Type B pancreatic cell (in vitro differentiated cells): ENCODE results near the gene PANK4. TPM values are rescaled to one million over a fixed set of nuclear protein-coding genes. Genes with fewer than 3 reads are reported as not detected.

Source experiments
- DNase-seq: peaks from one replicate; pipeline ENCODE4 v3.0.0; 2021; ENCODE audit warnings: mixed read lengths; ENCODE audit not compliant: unreplicated experiment; ENCODE audit errors: extremely low spot score
- H3K27ac Mint-ChIP-seq: 2 replicates; pipeline ENCODE4 v1.8.0; 2021; ENCODE audit warnings: mild to moderate bottlenecking, mixed read lengths
- H3K27me3 Mint-ChIP-seq: 2 replicates; pipeline ENCODE4 v1.8.0; 2021; ENCODE audit warnings: mixed read lengths
- H3K36me3 Mint-ChIP-seq: 2 replicates; pipeline ENCODE4 v1.8.0; 2021; ENCODE audit warnings: mixed read lengths
- H3K4me1 Mint-ChIP-seq: one replicate; pipeline ENCODE4 v1.8.0; 2021; ENCODE audit warnings: mixed read lengths; ENCODE audit not compliant: unreplicated experiment
- H3K4me3 Mint-ChIP-seq: 2 replicates; pipeline ENCODE4 v1.8.0; 2021; ENCODE audit warnings: mild to moderate bottlenecking, mixed read lengths
- H3K9me3 Mint-ChIP-seq: 2 replicates; pipeline ENCODE4 v1.8.0; 2021; ENCODE audit warnings: mixed read lengths
- total RNA-seq: library from RNA; stranded (reverse); gene quantifications from 2 replicates; pipeline ENCODE4 v1.2.1, GENCODE V29; 2021; ENCODE audit warnings: low replicate concordance
- TF ChIP-seq, protein P1 (sequence below): fragments of 200-600 bp; sonication (generic); conservative IDR thresholded peaks from 2 replicates; pipeline ENCODE4 v1.5.0; 2021; ENCODE audit warnings: antibody characterized with exemption, mild to moderate bottlenecking

PANK4 gene
- total RNA-seq, 1 donor from 2014 or later: 49.1 TPM

DNA sequence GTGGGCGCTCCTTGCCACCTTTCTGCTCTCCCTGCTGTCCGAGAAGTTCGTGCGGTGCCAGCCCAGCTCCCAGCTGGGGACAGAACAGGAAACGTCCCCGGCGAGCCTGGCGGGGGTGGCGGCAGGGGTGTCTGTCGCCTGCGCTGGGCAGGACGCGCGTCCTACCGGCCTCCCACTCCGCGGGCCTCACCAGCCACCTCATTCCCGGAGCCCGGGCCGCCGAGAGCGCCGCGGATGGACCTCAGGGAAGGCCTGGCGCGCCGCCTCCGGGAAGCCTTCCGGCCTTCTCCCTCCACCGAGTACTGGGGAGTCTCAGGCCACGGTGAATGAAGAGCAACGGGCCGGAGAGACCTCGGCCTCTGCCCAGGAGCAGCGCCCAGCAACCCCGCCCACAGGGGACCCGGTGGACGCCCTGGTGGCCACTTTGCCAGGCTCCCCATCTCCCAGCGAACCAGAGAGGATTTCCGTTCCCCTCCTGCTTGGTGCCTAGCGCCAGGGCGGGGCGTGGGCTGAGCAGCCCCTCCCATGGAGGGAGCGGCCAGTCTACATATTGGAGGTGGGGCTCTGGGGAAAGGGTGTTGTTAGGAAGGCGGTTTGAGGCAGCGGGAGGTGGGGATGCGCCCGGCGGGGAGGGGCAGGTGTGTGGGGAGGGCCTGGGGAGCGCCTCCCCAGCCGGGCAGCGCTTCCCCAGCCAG lies 20.3 kb upstream of the PANK4 start:
- no peak for DNase-seq
- Mint-ChIP-seq H3K27me3 (no peaks in the 10 kb centered on the region), H3K9me3 (no peaks in the 10 kb centered on the region)

DNA sequence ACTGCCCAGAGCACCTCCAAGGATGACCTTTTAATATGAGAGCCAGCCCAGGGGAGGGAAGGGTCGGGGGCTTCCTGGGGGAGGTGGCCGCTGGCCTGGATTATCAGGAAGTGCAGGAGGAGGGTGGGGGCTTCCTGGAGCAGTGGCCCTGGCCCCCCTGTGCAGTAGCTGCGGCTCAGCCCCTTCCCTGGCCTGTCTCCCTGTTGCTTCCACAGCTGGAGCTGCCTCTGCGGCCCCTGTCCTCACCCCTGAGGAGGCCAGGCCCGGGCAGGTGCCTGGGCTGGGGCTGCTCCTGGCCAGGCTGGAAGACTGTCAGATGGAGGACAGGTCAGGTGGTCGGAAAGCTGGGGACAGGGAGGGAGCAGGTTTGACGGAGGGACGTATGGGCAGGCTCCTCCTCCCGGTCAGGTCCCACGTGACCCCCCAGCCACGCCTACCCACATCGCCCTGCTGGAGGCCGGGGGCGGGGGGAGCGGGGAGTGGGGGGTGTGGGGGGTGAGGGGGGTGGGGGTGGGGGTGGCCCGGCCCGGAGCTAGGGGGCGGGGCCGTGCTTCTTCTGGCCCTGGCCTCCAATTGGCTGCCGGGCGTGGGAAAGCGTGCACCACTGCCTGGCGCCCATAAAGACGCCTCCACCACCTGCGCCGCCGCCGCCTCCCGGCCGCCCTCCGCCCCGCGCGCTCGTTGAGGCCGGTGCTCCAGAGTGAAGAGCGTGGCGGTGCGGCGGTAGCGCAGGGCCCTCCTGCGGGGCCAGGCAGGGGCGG lies 19.5 kb upstream of the PANK4 start:
- no peak overlapping the region for H3K27ac Mint-ChIP-seq
- no peaks in the 10 kb centered on the region for H3K9me3 Mint-ChIP-seq
- peak overlapping the region; percentile 51 for H3K4me3 Mint-ChIP-seq
- no peaks in the 10 kb centered on the region for H3K36me3 Mint-ChIP-seq
- no peaks in the 10 kb centered on the region for H3K27me3 Mint-ChIP-seq
- peak; percentile 85 for DNase-seq
- peaks cover 7% of the 10 kb centered on the region for H3K4me1 Mint-ChIP-seq
- TF ChIP-seq, protein P1, sequence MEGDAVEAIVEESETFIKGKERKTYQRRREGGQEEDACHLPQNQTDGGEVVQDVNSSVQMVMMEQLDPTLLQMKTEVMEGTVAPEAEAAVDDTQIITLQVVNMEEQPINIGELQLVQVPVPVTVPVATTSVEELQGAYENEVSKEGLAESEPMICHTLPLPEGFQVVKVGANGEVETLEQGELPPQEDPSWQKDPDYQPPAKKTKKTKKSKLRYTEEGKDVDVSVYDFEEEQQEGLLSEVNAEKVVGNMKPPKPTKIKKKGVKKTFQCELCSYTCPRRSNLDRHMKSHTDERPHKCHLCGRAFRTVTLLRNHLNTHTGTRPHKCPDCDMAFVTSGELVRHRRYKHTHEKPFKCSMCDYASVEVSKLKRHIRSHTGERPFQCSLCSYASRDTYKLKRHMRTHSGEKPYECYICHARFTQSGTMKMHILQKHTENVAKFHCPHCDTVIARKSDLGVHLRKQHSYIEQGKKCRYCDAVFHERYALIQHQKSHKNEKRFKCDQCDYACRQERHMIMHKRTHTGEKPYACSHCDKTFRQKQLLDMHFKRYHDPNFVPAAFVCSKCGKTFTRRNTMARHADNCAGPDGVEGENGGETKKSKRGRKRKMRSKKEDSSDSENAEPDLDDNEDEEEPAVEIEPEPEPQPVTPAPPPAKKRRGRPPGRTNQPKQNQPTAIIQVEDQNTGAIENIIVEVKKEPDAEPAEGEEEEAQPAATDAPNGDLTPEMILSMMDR: no peak

More for the DNA sequence above, 20.3 kb upstream of the PANK4 start:
- TF ChIP-seq, protein P1: no peak
- no peaks in the 10 kb centered on the region for H3K36me3 Mint-ChIP-seq
- H3K4me3 Mint-ChIP-seq: peak overlapping the region; percentile 87
- peaks cover 3% of the 10 kb centered on the region for H3K4me1 Mint-ChIP-seq
- H3K27ac Mint-ChIP-seq: peak overlapping the region; percentile 91

DNA sequence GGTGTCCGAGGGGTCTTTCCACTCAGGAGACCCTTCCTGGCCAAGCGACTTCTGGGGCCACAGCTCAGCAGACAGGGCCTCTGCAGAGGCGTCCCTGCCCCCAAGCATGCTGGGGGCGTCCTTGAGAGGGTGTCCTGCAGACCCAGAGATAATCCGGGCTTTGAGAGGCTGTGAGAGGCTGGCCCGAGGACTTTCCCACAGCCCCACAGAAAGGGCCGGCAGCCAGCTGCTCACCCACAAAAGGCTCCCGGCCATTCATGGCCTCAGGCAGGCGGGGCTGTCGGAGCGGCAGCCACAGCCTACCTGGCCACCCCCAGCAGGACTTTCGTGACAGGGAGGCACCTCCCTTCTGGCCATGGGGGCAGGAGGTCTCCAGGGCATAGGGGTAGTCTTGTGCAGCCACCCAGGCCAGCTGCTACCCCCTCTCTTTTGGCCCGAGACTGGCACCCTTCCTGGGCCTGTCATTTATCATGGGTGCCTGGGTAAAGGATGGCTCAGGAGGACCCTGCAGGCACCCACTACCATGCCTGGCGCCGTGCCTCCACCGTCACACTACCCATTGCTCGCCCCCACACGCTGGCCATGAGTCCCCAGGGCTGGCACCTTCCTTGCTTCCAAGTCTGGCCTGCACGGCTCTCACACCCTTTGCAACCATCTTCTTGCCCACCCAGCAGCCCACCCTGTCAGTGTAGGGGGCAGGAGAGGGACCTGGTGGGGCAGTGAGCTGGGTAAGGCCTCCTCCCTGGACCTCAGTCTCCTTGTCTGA lies 18.7 kb upstream of the PANK4 start:
- H3K36me3 Mint-ChIP-seq: no peaks in the 10 kb centered on the region
- H3K9me3 Mint-ChIP-seq: no peaks in the 10 kb centered on the region
- DNase-seq: no peak
- H3K4me3 Mint-ChIP-seq: peak overlapping the region; percentile 22
- H3K27me3 Mint-ChIP-seq: no peaks in the 10 kb centered on the region
- H3K27ac Mint-ChIP-seq: peak overlapping the region; percentile 43
- H3K4me1 Mint-ChIP-seq: peaks cover 7% of the 10 kb centered on the region
- TF ChIP-seq, protein P1: no peak

DNA sequence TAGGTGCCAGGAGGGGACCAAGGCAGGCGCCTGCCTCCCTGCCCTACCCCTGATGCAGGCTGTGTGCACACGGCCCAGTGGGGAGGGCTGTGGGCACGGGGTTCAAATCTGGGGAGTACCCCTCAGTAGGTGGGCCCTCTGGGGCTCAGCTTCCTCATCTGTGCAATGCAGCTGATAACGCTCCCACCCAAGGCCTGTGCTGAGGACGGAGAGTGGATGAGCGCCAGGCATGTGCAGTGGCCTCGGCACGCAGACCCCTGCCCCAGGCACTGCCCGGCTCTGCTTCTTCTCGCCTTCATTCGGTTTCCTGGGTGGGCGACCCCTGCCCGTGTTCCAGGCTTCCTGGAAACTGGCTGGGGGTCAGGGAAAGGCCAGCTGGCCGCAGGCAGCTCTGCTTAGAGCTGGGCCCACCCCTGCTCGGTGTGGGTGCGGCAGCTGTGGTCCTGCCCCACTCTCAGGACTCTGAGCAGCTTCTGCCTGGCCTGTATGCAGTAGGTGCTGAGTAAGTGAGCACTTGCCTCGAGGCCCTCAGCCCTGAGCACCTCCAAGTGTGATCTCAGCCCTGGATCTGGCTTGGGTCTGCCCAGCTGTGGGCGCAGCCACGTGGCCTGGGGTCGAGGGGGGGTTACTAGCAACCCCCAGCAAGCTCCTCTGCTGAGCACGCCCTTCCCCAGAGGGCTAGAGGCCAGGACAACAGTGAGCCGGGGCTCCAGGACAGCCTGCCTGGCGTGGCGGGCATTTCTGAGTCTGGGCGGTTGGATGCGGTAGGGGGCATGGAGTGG lies 17.9 kb upstream of the PANK4 start:
- Mint-ChIP-seq H3K9me3 (no peaks in the 10 kb centered on the region), H3K4me3 (peak overlapping the region; percentile 22), H3K27ac (peak overlapping the region; percentile 43), H3K4me1 (peaks cover 7% of the 10 kb centered on the region), H3K36me3 (no peaks in the 10 kb centered on the region), H3K27me3 (no peaks in the 10 kb centered on the region)
- TF ChIP-seq, protein P1: no peak
- no peak for DNase-seq

DNA sequence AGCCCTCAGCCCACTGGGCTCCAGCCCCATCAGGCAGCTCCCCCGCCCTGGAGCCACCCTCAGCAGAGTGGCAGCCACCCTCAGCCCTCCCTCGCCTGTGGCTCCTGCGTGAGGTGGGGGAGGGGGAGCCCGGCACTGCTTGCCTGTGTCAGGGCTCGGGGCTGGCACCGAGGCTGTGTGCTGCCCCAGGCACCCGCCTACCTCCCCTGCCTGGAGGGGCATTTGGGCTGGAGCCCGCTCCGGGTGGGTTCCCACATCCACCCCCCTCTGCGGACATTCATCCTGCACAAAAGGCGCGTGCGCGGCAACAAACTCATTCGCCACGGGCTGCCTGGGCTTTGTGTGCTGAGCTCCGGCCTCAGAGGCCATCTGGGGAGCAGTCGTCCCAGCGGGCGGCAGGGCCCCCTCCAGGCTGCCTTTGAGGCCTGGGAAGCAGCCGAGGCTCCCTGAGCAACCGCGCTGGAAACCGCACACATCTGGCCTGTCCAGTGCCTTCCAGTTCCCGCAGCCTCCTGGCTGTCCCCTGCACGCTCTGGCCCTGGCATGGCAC lies 17.2 kb upstream of the PANK4 start:
- DNase-seq: no peak
- Mint-ChIP-seq H3K27me3 (no peaks in the 10 kb centered on the region), H3K4me1 (peaks cover 7% of the 10 kb centered on the region), H3K36me3 (no peaks in the 10 kb centered on the region), H3K27ac (no peak overlapping the region), H3K9me3 (no peaks in the 10 kb centered on the region), H3K4me3 (no peak overlapping the region)
- TF ChIP-seq, protein P1: no peak
